HepG2 (cell line): ENCODE results near the gene RAET1L. TPM values are rescaled to one million over a fixed set of nuclear protein-coding genes. Genes with fewer than 3 reads are reported as not detected.

ENCODE experiments used
- DR1 ChIP-seq: sonication (generic); formaldehyde crosslinking; IDR thresholded peaks from 2 replicates; pipeline ENCODE4 v1.8.0; 2021; ENCODE audit warnings: mild to moderate bottlenecking, missing genetic modification reagents, inconsistent platforms
- MYC ChIP-seq: sonication (generic); formaldehyde crosslinking; IDR thresholded peaks from 2 replicates; pipeline ENCODE4 v1.9.0; 2021; ENCODE audit warnings: missing genetic modification reagents, borderline replicate concordance
- NFE2L1 ChIP-seq: sonication (generic); formaldehyde crosslinking; IDR thresholded peaks from 2 replicates; pipeline ENCODE4 v1.4.0; 2020; ENCODE audit warnings: missing genetic modification reagents, mild to moderate bottlenecking, borderline replicate concordance
- NFIB ChIP-seq: sonication (generic); formaldehyde crosslinking; IDR thresholded peaks from 2 replicates; pipeline ENCODE4 v1.9.0; 2021; ENCODE audit warnings: missing genetic modification reagents, mild to moderate bottlenecking, borderline replicate concordance
- SAFB2 ChIP-seq: sonication (generic); formaldehyde crosslinking; IDR thresholded peaks from 2 replicates; pipeline ENCODE4 v1.5.1; 2020; ENCODE audit warnings: missing genetic modification reagents, low read depth, mild to moderate bottlenecking, borderline replicate concordance
- SMAD9 ChIP-seq: sonication (generic); formaldehyde crosslinking; IDR thresholded peaks from 2 replicates; pipeline ENCODE4 v1.5.1; 2020; ENCODE audit warnings: mild to moderate bottlenecking, missing genetic modification reagents
- TEAD3 ChIP-seq: optimal IDR thresholded peaks from 2 replicates; pipeline ENCODE3; 2016; ENCODE audit warnings: borderline replicate concordance
- ZNF253 ChIP-seq: sonication (generic); formaldehyde crosslinking; IDR thresholded peaks from 2 replicates; pipeline ENCODE4 v1.8.0; 2022; ENCODE audit warnings: mild to moderate bottlenecking, missing genetic modification reagents, borderline replicate concordance
- ZNF326 ChIP-seq: sonication (generic); formaldehyde crosslinking; IDR thresholded peaks from 2 replicates; pipeline ENCODE4 v1.4.0; 2020; ENCODE audit warnings: missing genetic modification reagents, borderline replicate concordance
- ZNF367 ChIP-seq: sonication (generic); formaldehyde crosslinking; IDR thresholded peaks from 2 replicates; pipeline ENCODE4 v1.4.0; 2020; ENCODE audit warnings: missing genetic modification reagents, borderline replicate concordance
- ZNF446 ChIP-seq: sonication (generic); formaldehyde crosslinking; IDR thresholded peaks from 2 replicates; pipeline ENCODE4 v1.5.0; 2020; ENCODE audit warnings: mild to moderate bottlenecking, missing genetic modification reagents
- ZNF841 ChIP-seq: sonication (generic); formaldehyde crosslinking; IDR thresholded peaks from 2 replicates; pipeline ENCODE4 v1.8.1; 2023; ENCODE audit warnings: missing genetic modification reagents, borderline replicate concordance
- polyA plus RNA-seq, 8 experiments: library from polyadenylated mRNA; depleted of rRNA in 3 of 8; stranded (reverse) in 7 of 8; unstranded in 1 of 8; fragments of >200 nt; fragmentation: Illumina TruSeq in 4 of 8; extraction: Trizol in 4 of 8; gene quantifications; 2 replicates each; pipeline versions ENCODE4 v1.2.1 to v1.2.3, GENCODE V29; 2011 to 2016; ENCODE audit warnings: low read depth in 4 of 8, missing spikeins in 1 of 8, mixed read lengths in 1 of 8; ENCODE audit not compliant: insufficient read depth in 1 of 8
- total RNA-seq, 5 experiments: library from RNA; depleted of rRNA; stranded (reverse); fragments of >200 nt; fragmentation: Illumina TruSeq; extraction: Trizol; gene quantifications; 2 replicates each; pipeline ENCODE4 v1.2.3, GENCODE V29; 2016; ENCODE audit warnings: low read depth in 1 of 5
- TF ChIP-seq, protein P1 (sequence below): sonication (generic); formaldehyde crosslinking; conservative IDR thresholded peaks from 2 replicates; pipeline ENCODE4 v1.8.0; 2022; ENCODE audit warnings: mild to moderate bottlenecking, moderate library complexity, missing genetic modification reagents
- TF ChIP-seq, protein P2 (sequence below): IDR thresholded peaks from 2 replicates; pipeline ENCODE4 v1.6.1; 2016; ENCODE audit warnings: low read depth, missing genetic modification reagents, missing compliant biosample characterization
- TF ChIP-seq, protein P3 (sequence below): sonication (generic); formaldehyde crosslinking; IDR thresholded peaks from 2 replicates; pipeline ENCODE4 v1.9.0; 2021; ENCODE audit warnings: missing genetic modification reagents, mild to moderate bottlenecking, borderline replicate concordance
- TF ChIP-seq, protein P4 (sequence below): sonication (generic); formaldehyde crosslinking; IDR thresholded peaks from 2 replicates; pipeline ENCODE4 v1.5.0; 2020; ENCODE audit warnings: missing genetic modification reagents, mild to moderate bottlenecking, borderline replicate concordance

Gene RAET1L
- total and polyA plus RNA-seq, 2 of the 13 experiments (the other 11 are each of a cell fraction or from before 2014, with no cell fraction given): not detected

DNA sequence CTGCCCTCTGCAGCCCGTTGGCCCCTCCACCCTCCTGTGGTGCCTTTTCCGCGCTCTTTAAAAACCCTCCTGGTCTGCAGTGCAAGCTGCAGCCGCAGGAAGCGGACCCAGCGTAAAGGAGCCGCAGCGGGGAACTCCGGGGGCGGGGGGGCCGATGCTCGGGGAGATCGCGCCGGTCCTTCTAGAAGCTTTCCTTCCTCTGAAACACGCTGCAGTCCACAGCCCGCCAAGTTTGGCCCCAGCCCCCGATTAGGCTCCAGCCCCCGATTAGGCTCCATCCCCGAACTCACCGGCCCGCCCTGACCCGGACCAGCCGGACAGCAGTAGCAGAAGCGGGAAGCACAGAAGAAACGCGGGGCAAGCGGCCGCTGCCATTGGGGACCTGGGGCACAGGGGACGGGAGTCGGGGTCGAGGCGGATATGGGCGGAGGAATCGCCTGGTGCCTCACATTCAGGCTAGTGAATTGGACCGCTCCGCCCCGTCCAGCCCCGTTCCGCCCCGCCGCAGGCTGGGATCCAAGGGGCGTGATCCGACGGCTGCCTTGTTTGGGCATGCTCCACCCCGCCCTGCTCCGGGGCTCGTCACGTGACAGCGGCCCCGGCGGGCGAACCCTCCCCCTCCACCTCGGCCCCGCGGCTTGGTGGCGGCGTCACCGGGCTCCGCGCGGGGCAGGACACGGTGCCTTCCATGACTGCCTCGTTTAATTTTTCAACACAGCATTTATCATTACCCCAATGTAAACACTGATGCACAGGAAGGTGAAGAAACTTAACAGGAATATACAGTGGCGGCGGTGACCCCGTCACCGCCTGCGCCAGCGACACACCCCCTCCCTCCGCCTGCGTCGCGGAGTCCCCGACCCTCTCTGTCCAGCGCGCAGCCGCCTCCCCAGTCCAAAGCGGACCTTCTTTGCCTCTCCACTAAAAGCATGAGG is 20.3 kb downstream of the RAET1L start (continued):
- TF ChIP-seq DR1 (CRISPR knock-in tag) (no peak; the same call in 1 of the 2 replicates), NFE2L1 (CRISPR knock-in tag) (no peak), SMAD9 (CRISPR knock-in tag) (no peak), NFIB (no peak), ZNF841 (no peak), ZNF446 (no peak), ZNF326 (CRISPR knock-in tag) (no peak), ZNF367 (CRISPR knock-in tag) (no peak), MYC (CRISPR knock-in tag) (peak; percentile 47; the same call in 1 of the 2 replicates), SAFB2 (CRISPR knock-in tag) (no peak), ZNF253 (CRISPR knock-in tag) (no peak), TEAD3 (CRISPR knock-in tag) (peak; percentile 72)
- TF ChIP-seq, protein P1, sequence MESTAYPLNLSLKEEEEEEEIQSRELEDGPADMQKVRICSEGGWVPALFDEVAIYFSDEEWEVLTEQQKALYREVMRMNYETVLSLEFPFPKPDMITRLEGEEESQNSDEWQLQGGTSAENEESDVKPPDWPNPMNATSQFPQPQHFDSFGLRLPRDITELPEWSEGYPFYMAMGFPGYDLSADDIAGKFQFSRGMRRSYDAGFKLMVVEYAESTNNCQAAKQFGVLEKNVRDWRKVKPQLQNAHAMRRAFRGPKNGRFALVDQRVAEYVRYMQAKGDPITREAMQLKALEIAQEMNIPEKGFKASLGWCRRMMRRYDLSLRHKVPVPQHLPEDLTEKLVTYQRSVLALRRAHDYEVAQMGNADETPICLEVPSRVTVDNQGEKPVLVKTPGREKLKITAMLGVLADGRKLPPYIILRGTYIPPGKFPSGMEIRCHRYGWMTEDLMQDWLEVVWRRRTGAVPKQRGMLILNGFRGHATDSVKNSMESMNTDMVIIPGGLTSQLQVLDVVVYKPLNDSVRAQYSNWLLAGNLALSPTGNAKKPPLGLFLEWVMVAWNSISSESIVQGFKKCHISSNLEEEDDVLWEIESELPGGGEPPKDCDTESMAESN (CRISPR knock-in tag): peak; percentile 63; the same call in 1 of the 2 replicates
- TF ChIP-seq, protein P2, sequence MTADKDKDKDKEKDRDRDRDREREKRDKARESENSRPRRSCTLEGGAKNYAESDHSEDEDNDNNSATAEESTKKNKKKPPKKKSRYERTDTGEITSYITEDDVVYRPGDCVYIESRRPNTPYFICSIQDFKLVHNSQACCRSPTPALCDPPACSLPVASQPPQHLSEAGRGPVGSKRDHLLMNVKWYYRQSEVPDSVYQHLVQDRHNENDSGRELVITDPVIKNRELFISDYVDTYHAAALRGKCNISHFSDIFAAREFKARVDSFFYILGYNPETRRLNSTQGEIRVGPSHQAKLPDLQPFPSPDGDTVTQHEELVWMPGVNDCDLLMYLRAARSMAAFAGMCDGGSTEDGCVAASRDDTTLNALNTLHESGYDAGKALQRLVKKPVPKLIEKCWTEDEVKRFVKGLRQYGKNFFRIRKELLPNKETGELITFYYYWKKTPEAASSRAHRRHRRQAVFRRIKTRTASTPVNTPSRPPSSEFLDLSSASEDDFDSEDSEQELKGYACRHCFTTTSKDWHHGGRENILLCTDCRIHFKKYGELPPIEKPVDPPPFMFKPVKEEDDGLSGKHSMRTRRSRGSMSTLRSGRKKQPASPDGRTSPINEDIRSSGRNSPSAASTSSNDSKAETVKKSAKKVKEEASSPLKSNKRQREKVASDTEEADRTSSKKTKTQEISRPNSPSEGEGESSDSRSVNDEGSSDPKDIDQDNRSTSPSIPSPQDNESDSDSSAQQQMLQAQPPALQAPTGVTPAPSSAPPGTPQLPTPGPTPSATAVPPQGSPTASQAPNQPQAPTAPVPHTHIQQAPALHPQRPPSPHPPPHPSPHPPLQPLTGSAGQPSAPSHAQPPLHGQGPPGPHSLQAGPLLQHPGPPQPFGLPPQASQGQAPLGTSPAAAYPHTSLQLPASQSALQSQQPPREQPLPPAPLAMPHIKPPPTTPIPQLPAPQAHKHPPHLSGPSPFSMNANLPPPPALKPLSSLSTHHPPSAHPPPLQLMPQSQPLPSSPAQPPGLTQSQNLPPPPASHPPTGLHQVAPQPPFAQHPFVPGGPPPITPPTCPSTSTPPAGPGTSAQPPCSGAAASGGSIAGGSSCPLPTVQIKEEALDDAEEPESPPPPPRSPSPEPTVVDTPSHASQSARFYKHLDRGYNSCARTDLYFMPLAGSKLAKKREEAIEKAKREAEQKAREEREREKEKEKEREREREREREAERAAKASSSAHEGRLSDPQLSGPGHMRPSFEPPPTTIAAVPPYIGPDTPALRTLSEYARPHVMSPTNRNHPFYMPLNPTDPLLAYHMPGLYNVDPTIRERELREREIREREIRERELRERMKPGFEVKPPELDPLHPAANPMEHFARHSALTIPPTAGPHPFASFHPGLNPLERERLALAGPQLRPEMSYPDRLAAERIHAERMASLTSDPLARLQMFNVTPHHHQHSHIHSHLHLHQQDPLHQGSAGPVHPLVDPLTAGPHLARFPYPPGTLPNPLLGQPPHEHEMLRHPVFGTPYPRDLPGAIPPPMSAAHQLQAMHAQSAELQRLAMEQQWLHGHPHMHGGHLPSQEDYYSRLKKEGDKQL (CRISPR knock-in tag): no peak
- TF ChIP-seq, protein P3, sequence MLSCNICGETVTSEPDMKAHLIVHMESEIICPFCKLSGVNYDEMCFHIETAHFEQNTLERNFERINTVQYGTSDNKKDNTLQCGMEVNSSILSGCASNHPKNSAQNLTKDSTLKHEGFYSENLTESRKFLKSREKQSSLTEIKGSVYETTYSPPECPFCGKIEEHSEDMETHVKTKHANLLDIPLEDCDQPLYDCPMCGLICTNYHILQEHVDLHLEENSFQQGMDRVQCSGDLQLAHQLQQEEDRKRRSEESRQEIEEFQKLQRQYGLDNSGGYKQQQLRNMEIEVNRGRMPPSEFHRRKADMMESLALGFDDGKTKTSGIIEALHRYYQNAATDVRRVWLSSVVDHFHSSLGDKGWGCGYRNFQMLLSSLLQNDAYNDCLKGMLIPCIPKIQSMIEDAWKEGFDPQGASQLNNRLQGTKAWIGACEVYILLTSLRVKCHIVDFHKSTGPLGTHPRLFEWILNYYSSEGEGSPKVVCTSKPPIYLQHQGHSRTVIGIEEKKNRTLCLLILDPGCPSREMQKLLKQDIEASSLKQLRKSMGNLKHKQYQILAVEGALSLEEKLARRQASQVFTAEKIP (CRISPR knock-in tag): no peak
- TF ChIP-seq, protein P4, sequence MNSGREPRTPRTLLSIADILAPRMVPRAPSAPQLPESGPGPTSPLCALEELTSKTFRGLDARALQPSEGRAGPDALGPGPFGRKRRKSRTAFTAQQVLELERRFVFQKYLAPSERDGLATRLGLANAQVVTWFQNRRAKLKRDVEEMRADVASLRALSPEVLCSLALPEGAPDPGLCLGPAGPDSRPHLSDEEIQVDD (CRISPR knock-in tag): no peak
